Measurements from ENCODE around the gene PROSER2.

Gene PROSER2

GRCh38 chr10:11869743-11870460, 46.7 kb downstream of the PROSER2 start:
- Histone ChIP-seq H3K27ac (ENCODE audit: low read length) (no peak overlapping the region), H3K27me3 (replicated peaks; ENCODE audit: insufficient read depth, low read length) (peaks cover 23% of the 10 kb centered on the region), H3K9me3 (replicated peaks; ENCODE audit: insufficient read depth, low read length) (no peaks in the 10 kb centered on the region), H3K4me3 (ENCODE audit: low read length) (no peak overlapping the region), H2AFZ (ENCODE audit: low read length) (no peak overlapping the region), H3F3A (ENCODE audit: insufficient read depth, low read length) (no peaks in the 10 kb centered on the region), H3K36me3 (replicated peaks; ENCODE audit: insufficient read depth, low read length) (no peaks in the 10 kb centered on the region), H3K9ac (ENCODE audit: low read length) (no peak overlapping the region), H3K4me2 (ENCODE audit: low read depth, low read length) (no peak overlapping the region), H3K79me2 (ENCODE audit: low read length) (no peaks in the 10 kb centered on the region), H4K20me1 (ENCODE audit: insufficient read depth, low read length) (no peaks in the 10 kb centered on the region), H3K9me2 (replicated peaks; ENCODE audit: insufficient read depth, low read length) (no peaks in the 10 kb centered on the region), H3K4me1 (ENCODE audit: low read length) (no peaks in the 10 kb centered on the region)
- TF ChIP-seq EZH2 (optimal IDR thresholded peaks at IDR 0.05; ENCODE audit: low read depth, low read length) (no peak), EZH2phosphoT487 (IDR thresholded peaks at IDR 0.05; ENCODE audit: low read length) (no peak)
- TF ChIP-seq, protein P1, sequence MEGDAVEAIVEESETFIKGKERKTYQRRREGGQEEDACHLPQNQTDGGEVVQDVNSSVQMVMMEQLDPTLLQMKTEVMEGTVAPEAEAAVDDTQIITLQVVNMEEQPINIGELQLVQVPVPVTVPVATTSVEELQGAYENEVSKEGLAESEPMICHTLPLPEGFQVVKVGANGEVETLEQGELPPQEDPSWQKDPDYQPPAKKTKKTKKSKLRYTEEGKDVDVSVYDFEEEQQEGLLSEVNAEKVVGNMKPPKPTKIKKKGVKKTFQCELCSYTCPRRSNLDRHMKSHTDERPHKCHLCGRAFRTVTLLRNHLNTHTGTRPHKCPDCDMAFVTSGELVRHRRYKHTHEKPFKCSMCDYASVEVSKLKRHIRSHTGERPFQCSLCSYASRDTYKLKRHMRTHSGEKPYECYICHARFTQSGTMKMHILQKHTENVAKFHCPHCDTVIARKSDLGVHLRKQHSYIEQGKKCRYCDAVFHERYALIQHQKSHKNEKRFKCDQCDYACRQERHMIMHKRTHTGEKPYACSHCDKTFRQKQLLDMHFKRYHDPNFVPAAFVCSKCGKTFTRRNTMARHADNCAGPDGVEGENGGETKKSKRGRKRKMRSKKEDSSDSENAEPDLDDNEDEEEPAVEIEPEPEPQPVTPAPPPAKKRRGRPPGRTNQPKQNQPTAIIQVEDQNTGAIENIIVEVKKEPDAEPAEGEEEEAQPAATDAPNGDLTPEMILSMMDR (IDR thresholded peaks at IDR 0.05; ENCODE audit: low read length), result no peak
- DNase-seq, result no peak

GRCh38 chr10:11870461-11870780, 47.3 kb downstream of the PROSER2 start:
- TF ChIP-seq EZH2 (optimal IDR thresholded peaks at IDR 0.05; ENCODE audit: low read depth, low read length) (no peak), EZH2phosphoT487 (IDR thresholded peaks at IDR 0.05; ENCODE audit: low read length) (no peak)
- TF ChIP-seq, protein P1 (IDR thresholded peaks at IDR 0.05; ENCODE audit: low read length), result no peak
- no peak overlapping the region for H2AFZ ChIP-seq (ENCODE audit: low read length)
- peaks cover 19% of the 10 kb centered on the region for H3K27me3 ChIP-seq (replicated peaks; ENCODE audit: insufficient read depth, low read length)
- no peaks in the 10 kb centered on the region for H3K4me1 ChIP-seq (ENCODE audit: low read length)
- no peak overlapping the region for H3K4me2 ChIP-seq (ENCODE audit: low read depth, low read length)
- H4K20me1 ChIP-seq (ENCODE audit: insufficient read depth, low read length), result no peaks in the 10 kb centered on the region
- no peaks in the 10 kb centered on the region for H3K9me3 ChIP-seq (replicated peaks; ENCODE audit: insufficient read depth, low read length)
- no peaks in the 10 kb centered on the region for H3K36me3 ChIP-seq (replicated peaks; ENCODE audit: insufficient read depth, low read length)
- no peak overlapping the region for H3K9ac ChIP-seq (ENCODE audit: low read length)
- H3K27ac ChIP-seq (ENCODE audit: low read length), result no peak overlapping the region
- no peaks in the 10 kb centered on the region for H3F3A ChIP-seq (ENCODE audit: insufficient read depth, low read length)
- no peaks in the 10 kb centered on the region for H3K9me2 ChIP-seq (replicated peaks; ENCODE audit: insufficient read depth, low read length)
- no peak for DNase-seq
- H3K4me3 ChIP-seq (ENCODE audit: low read length), result no peak overlapping the region
- no peaks in the 10 kb centered on the region for H3K79me2 ChIP-seq (ENCODE audit: low read length)

DNA sequence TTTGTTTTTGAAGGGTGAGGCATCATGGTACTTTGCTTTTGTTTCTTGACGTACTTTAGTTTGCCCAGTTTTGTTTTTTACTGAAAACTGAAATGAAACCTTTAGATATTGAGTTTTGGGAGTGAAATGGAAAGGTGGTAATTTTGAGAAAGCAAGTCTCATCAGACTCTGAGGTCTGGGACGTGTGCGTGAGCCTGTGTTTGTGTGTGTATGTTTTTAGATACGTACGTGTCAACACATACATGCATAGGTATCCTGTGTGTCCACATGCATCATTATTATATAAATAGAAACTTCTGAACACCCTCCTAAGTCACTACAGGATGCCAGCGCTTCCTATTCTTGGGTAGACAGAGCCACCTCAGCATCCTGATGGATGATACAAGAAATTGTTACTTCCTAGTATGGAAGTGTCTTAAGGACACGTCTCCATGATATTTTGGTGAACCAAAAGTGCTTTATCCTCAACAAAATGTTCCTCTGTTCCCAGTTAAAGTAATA, 47.8 kb downstream of the PROSER2 start:
- Histone ChIP-seq H3K4me3 (ENCODE audit: low read length) (no peak overlapping the region), H3K9ac (ENCODE audit: low read length) (no peak overlapping the region)

More for the DNA sequence above, 47.8 kb downstream of the PROSER2 start:
- no peak for DNase-seq
- Histone ChIP-seq H3K27me3 (replicated peaks; ENCODE audit: insufficient read depth, low read length) (peaks cover 16% of the 10 kb centered on the region), H4K20me1 (ENCODE audit: insufficient read depth, low read length) (no peaks in the 10 kb centered on the region), H3K9me2 (replicated peaks; ENCODE audit: insufficient read depth, low read length) (no peaks in the 10 kb centered on the region), H2AFZ (ENCODE audit: low read length) (no peak overlapping the region), H3K4me2 (ENCODE audit: low read depth, low read length) (no peak overlapping the region), H3K4me1 (ENCODE audit: low read length) (no peaks in the 10 kb centered on the region), H3K27ac (ENCODE audit: low read length) (no peak overlapping the region), H3K9me3 (replicated peaks; ENCODE audit: insufficient read depth, low read length) (no peaks in the 10 kb centered on the region), H3K36me3 (replicated peaks; ENCODE audit: insufficient read depth, low read length) (no peaks in the 10 kb centered on the region), H3F3A (ENCODE audit: insufficient read depth, low read length) (no peaks in the 10 kb centered on the region), H3K79me2 (ENCODE audit: low read length) (no peaks in the 10 kb centered on the region)
- TF ChIP-seq, protein P1 (IDR thresholded peaks at IDR 0.05; ENCODE audit: low read length), result no peak
- TF ChIP-seq EZH2 (optimal IDR thresholded peaks at IDR 0.05; ENCODE audit: low read depth, low read length) (no peak), EZH2phosphoT487 (IDR thresholded peaks at IDR 0.05; ENCODE audit: low read length) (no peak)

Measured in MM.1S (cell line).